Activated CD4-positive, alpha-beta T cell treated with anti-CD3 and anti-CD28 coated beads, Interleukin-2, amount 10 ng/mL, durations not matched to agents 24 days and 14 days (primary cell): ENCODE results near the gene SLC8A3. TPM values are rescaled to one million over a fixed set of nuclear protein-coding genes. Genes with fewer than 3 reads are reported as not detected.

ENCODE experiments used
- DNase-seq: peaks from one replicate; pipeline ENCODE4 v3.0.0; 2022
- H3K27ac Mint-ChIP-seq: one replicate; pipeline ENCODE4 v1.8.0; 2022; ENCODE audit warnings: mild to moderate bottlenecking, mixed read lengths
- H3K27me3 Mint-ChIP-seq: one replicate; pipeline ENCODE4 v1.8.0; 2022; ENCODE audit warnings: mixed read lengths
- H3K36me3 Mint-ChIP-seq: one replicate; pipeline ENCODE4 v1.8.0; 2022; ENCODE audit warnings: low read depth, mild to moderate bottlenecking, mixed read lengths
- H3K4me1 Mint-ChIP-seq: one replicate; pipeline ENCODE4 v1.8.0; 2021; ENCODE audit warnings: mixed read lengths
- H3K4me3 Mint-ChIP-seq: one replicate; pipeline ENCODE4 v1.8.0; 2022; ENCODE audit warnings: mild to moderate bottlenecking, moderate library complexity, mixed read lengths
- H3K9me3 Mint-ChIP-seq: one replicate; pipeline ENCODE4 v1.8.0; 2021; ENCODE audit warnings: mixed read lengths
- intact Hi-C: fragments of 100-400 bp; cut with micrococcal nuclease; formaldehyde crosslinking; loops from one replicate; pipeline ENCODE4 v1.15.1; 2023
- total RNA-seq: library from RNA; stranded (reverse); gene quantifications from 2 replicates; pipeline ENCODE4 v1.2.3, GENCODE V29; 2022

Gene SLC8A3
- total RNA-seq, 1 donor from 2014 or later: 0.79 TPM

GRCh38 chr14:70052990-70053389, 135.8 kb downstream of the SLC8A3 start:
- peaks cover 3% of the 10 kb centered on the region for H3K9me3 Mint-ChIP-seq
- peak; percentile 76 for DNase-seq
- intact Hi-C loops: no loop called here
- no peaks in the 10 kb centered on the region for H3K36me3 Mint-ChIP-seq
- peaks cover 4% of the 10 kb centered on the region for H3K4me1 Mint-ChIP-seq
- no peak overlapping the region for H3K27ac Mint-ChIP-seq
- no peak overlapping the region for H3K4me3 Mint-ChIP-seq
- no peaks in the 10 kb centered on the region for H3K27me3 Mint-ChIP-seq

GRCh38 chr14:70050136-70050535, 138.6 kb downstream of the SLC8A3 start:
- no peak overlapping the region for H3K4me3 Mint-ChIP-seq
- no peaks in the 10 kb centered on the region for H3K36me3 Mint-ChIP-seq
- H3K9me3 Mint-ChIP-seq: peaks cover 3% of the 10 kb centered on the region
- peaks cover 4% of the 10 kb centered on the region for H3K4me1 Mint-ChIP-seq
- no peak overlapping the region for H3K27ac Mint-ChIP-seq
- intact Hi-C loops: no loop called here
- peaks cover 2% of the 10 kb centered on the region for H3K27me3 Mint-ChIP-seq
- DNase-seq: no peak

GRCh38 chr14:70049605-70050004, 139.1 kb downstream of the SLC8A3 start:
- no peaks in the 10 kb centered on the region for H3K36me3 Mint-ChIP-seq
- no peak overlapping the region for H3K27ac Mint-ChIP-seq
- DNase-seq: no peak
- no peak overlapping the region for H3K4me3 Mint-ChIP-seq
- peaks cover 3% of the 10 kb centered on the region for H3K9me3 Mint-ChIP-seq
- intact Hi-C loops: no loop called here
- H3K4me1 Mint-ChIP-seq: peaks cover 4% of the 10 kb centered on the region
- H3K27me3 Mint-ChIP-seq: peaks cover 4% of the 10 kb centered on the region

- Mint-ChIP-seq H3K4me1 (peaks cover 4% of the 10 kb centered on the region), H3K27me3 (peaks cover 4% of the 10 kb centered on the region), H3K27ac (no peak overlapping the region), H3K4me3 (no peak overlapping the region), H3K36me3 (no peaks in the 10 kb centered on the region), H3K9me3 (no peaks in the 10 kb centered on the region)
- DNase-seq: no peak
- intact Hi-C loops: no loop called here
Measured at GRCh38 chr14:70048313-70048654, 140.5 kb downstream of the SLC8A3 start.

- DNase-seq: no peak
- H3K36me3 Mint-ChIP-seq: no peaks in the 10 kb centered on the region
- H3K4me3 Mint-ChIP-seq: no peak overlapping the region
- peaks cover 4% of the 10 kb centered on the region for H3K4me1 Mint-ChIP-seq
- intact Hi-C loops: no loop called here
- H3K27me3 Mint-ChIP-seq: peaks cover 6% of the 10 kb centered on the region
- no peak overlapping the region for H3K27ac Mint-ChIP-seq
- no peaks in the 10 kb centered on the region for H3K9me3 Mint-ChIP-seq
Measured at GRCh38 chr14:70047598-70048312, 141.0 kb downstream of the SLC8A3 start.

- H3K36me3 Mint-ChIP-seq: no peaks in the 10 kb centered on the region
- DNase-seq: no peak
Measured at GRCh38 chr14:70045844-70046535, 142.8 kb downstream of the SLC8A3 start.

GRCh38 chr14:70045310-70045709, 143.4 kb downstream of the SLC8A3 start:
- H3K4me1 Mint-ChIP-seq: no peaks in the 10 kb centered on the region
- H3K27ac Mint-ChIP-seq: no peak overlapping the region
- no peak for DNase-seq
- intact Hi-C loops: no loop called here
- H3K4me3 Mint-ChIP-seq: no peak overlapping the region
- H3K27me3 Mint-ChIP-seq: peaks cover 18% of the 10 kb centered on the region
- no peaks in the 10 kb centered on the region for H3K36me3 Mint-ChIP-seq
- H3K9me3 Mint-ChIP-seq: no peaks in the 10 kb centered on the region

More at GRCh38 chr14:70045844-70046535, 142.8 kb downstream of the SLC8A3 start:
- no peaks in the 10 kb centered on the region for H3K4me1 Mint-ChIP-seq
- no peak overlapping the region for H3K27ac Mint-ChIP-seq
- intact Hi-C loops: no loop called here
- peaks cover 15% of the 10 kb centered on the region for H3K27me3 Mint-ChIP-seq
- no peaks in the 10 kb centered on the region for H3K9me3 Mint-ChIP-seq
- H3K4me3 Mint-ChIP-seq: no peak overlapping the region

GRCh38 chr14:70043001-70043400, 145.8 kb downstream of the SLC8A3 start:
- DNase-seq: no peak
- Mint-ChIP-seq H3K27me3 (peaks cover 30% of the 10 kb centered on the region), H3K36me3 (no peaks in the 10 kb centered on the region), H3K27ac (no peak overlapping the region), H3K4me1 (no peaks in the 10 kb centered on the region), H3K9me3 (no peaks in the 10 kb centered on the region), H3K4me3 (no peak overlapping the region)
- intact Hi-C loops: no loop called here

GRCh38 chr14:70036665-70037064, 152.1 kb downstream of the SLC8A3 start:
- intact Hi-C loops: no loop called here
- DNase-seq: no peak
- H3K9me3 Mint-ChIP-seq: peaks cover 3% of the 10 kb centered on the region
- H3K4me1 Mint-ChIP-seq: no peaks in the 10 kb centered on the region
- H3K27ac Mint-ChIP-seq: no peak overlapping the region
- no peaks in the 10 kb centered on the region for H3K36me3 Mint-ChIP-seq
- H3K27me3 Mint-ChIP-seq: peaks cover 18% of the 10 kb centered on the region
- no peak overlapping the region for H3K4me3 Mint-ChIP-seq

- Mint-ChIP-seq H3K27ac (no peak overlapping the region), H3K36me3 (no peaks in the 10 kb centered on the region), H3K27me3 (peaks cover 4% of the 10 kb centered on the region), H3K9me3 (peaks cover 3% of the 10 kb centered on the region), H3K4me3 (no peak overlapping the region), H3K4me1 (no peaks in the 10 kb centered on the region)
- intact Hi-C loops: no loop called here
- no peak for DNase-seq
Measured at GRCh38 chr14:70034257-70034656, 154.5 kb downstream of the SLC8A3 start.

- Mint-ChIP-seq H3K27ac (no peak overlapping the region), H3K4me1 (no peaks in the 10 kb centered on the region), H3K9me3 (peaks cover 3% of the 10 kb centered on the region), H3K27me3 (no peaks in the 10 kb centered on the region), H3K36me3 (no peaks in the 10 kb centered on the region), H3K4me3 (no peak overlapping the region)
- intact Hi-C loops: no loop called here
- DNase-seq: no peak
Measured at GRCh38 chr14:70033561-70033960, 155.2 kb downstream of the SLC8A3 start.

GRCh38 chr14:70033116-70033515, 155.6 kb downstream of the SLC8A3 start:
- no peak overlapping the region for H3K27ac Mint-ChIP-seq
- intact Hi-C loops: no loop called here
- H3K4me1 Mint-ChIP-seq: no peaks in the 10 kb centered on the region
- no peak overlapping the region for H3K4me3 Mint-ChIP-seq
- H3K9me3 Mint-ChIP-seq: peaks cover 3% of the 10 kb centered on the region
- H3K36me3 Mint-ChIP-seq: no peaks in the 10 kb centered on the region
- DNase-seq: no peak
- no peaks in the 10 kb centered on the region for H3K27me3 Mint-ChIP-seq

GRCh38 chr14:70032447-70032846, 156.3 kb downstream of the SLC8A3 start:
- Mint-ChIP-seq H3K27me3 (no peaks in the 10 kb centered on the region), H3K36me3 (no peaks in the 10 kb centered on the region)
- intact Hi-C loops: no loop called here

GRCh38 chr14:70032016-70032415, 156.7 kb downstream of the SLC8A3 start:
- no peaks in the 10 kb centered on the region for H3K36me3 Mint-ChIP-seq
- H3K27me3 Mint-ChIP-seq: no peaks in the 10 kb centered on the region
- H3K27ac Mint-ChIP-seq: no peak overlapping the region
- intact Hi-C loops: no loop called here
- no peak for DNase-seq
- H3K9me3 Mint-ChIP-seq: no peaks in the 10 kb centered on the region
- no peak overlapping the region for H3K4me3 Mint-ChIP-seq
- no peaks in the 10 kb centered on the region for H3K4me1 Mint-ChIP-seq

More at GRCh38 chr14:70032447-70032846, 156.3 kb downstream of the SLC8A3 start:
- Mint-ChIP-seq H3K9me3 (peaks cover 2% of the 10 kb centered on the region), H3K4me3 (no peak overlapping the region), H3K4me1 (no peaks in the 10 kb centered on the region), H3K27ac (no peak overlapping the region)
- no peak for DNase-seq
